ES-I3 (cell line): Measurements from ENCODE around the gene TMEM44.

Source experiments
- H3K36me3 ChIP-seq: 2 replicates; pipeline ENCODE4 v1.6.1; 2013; ENCODE audit warnings: mild to moderate bottlenecking, low read length, control low read depth, moderate library complexity; ENCODE audit not compliant: insufficient read depth
- H3K4me1 ChIP-seq: 2 replicates; pipeline ENCODE4 v1.6.1; 2013; ENCODE audit warnings: mild to moderate bottlenecking, control low read depth, low read length; ENCODE audit not compliant: insufficient read depth
- H3K9ac ChIP-seq: 2 replicates; pipeline ENCODE4 v1.6.1; 2013; ENCODE audit warnings: low read depth, mild to moderate bottlenecking, low read length, moderate library complexity
- H3K9me3 ChIP-seq: 2 replicates; pipeline ENCODE4 v1.6.1; 2013; ENCODE audit warnings: mild to moderate bottlenecking, low read length, moderate library complexity; ENCODE audit not compliant: control insufficient read depth, insufficient read depth

TMEM44 gene

GRCh38 chr3:194664857-194665256 lies 31.6 kb upstream of the TMEM44 start:
- H3K36me3 ChIP-seq, result peaks cover 18% of the 10 kb centered on the region; the same call in 1 of the 2 replicates
- no peaks in the 10 kb centered on the region for H3K9me3 ChIP-seq
- H3K4me1 ChIP-seq, result no peaks in the 10 kb centered on the region
- no peak overlapping the region for H3K9ac ChIP-seq

DNA sequence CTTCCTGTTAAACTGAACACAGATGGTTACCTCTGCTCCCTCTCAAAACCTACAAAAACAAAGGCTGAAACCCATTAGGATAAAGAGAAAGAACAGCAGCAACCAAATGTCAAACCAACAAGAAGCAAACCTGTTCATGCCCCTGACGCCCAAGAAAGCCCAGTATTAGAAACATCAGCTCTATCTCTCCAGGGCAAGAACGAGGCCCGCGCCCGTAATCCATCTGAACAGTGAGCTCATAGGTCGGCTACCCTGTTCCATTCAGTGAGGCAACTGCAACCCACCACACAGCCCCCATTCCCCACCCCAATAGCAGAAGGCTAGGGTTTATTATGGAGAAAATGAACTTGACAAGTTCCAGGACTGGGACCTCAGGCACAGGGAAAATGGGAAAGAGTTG lies 28.7 kb upstream of the TMEM44 start:
- no peak overlapping the region for H3K9ac ChIP-seq
- H3K9me3 ChIP-seq, result no peaks in the 10 kb centered on the region
- H3K36me3 ChIP-seq, result peaks cover 16% of the 10 kb centered on the region; the same call in 1 of the 2 replicates
- no peaks in the 10 kb centered on the region for H3K4me1 ChIP-seq

DNA sequence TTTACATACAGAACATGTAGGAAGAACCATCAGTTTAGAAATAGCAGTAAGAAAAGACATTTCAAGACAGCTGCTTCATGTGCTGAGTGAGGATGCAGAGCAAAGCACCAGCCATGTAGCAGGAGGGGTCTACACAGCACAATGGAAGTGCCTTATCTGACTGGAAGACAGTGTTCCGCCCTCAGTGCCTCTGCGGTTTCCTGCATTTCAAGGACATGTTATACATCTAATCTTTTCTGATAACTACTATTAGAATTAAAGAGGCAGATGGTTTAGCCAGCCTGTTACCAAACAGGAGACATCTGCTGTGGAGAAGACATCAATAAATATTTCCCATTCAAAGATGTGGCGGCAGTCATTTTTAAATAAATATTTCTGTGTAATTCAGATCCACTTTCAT lies 28.2 kb upstream of the TMEM44 start:
- Histone ChIP-seq H3K9me3 (no peaks in the 10 kb centered on the region), H3K9ac (no peak overlapping the region), H3K36me3 (peaks cover 16% of the 10 kb centered on the region; the same call in 1 of the 2 replicates), H3K4me1 (no peaks in the 10 kb centered on the region)

- no peak overlapping the region for H3K9ac ChIP-seq
- no peaks in the 10 kb centered on the region for H3K9me3 ChIP-seq
- H3K4me1 ChIP-seq, result no peaks in the 10 kb centered on the region
- peaks cover 5% of the 10 kb centered on the region; the same call in 1 of the 2 replicates for H3K36me3 ChIP-seq
These were observed 26.6 kb upstream of the TMEM44 start for GRCh38 chr3:194659778-194660177.

DNA sequence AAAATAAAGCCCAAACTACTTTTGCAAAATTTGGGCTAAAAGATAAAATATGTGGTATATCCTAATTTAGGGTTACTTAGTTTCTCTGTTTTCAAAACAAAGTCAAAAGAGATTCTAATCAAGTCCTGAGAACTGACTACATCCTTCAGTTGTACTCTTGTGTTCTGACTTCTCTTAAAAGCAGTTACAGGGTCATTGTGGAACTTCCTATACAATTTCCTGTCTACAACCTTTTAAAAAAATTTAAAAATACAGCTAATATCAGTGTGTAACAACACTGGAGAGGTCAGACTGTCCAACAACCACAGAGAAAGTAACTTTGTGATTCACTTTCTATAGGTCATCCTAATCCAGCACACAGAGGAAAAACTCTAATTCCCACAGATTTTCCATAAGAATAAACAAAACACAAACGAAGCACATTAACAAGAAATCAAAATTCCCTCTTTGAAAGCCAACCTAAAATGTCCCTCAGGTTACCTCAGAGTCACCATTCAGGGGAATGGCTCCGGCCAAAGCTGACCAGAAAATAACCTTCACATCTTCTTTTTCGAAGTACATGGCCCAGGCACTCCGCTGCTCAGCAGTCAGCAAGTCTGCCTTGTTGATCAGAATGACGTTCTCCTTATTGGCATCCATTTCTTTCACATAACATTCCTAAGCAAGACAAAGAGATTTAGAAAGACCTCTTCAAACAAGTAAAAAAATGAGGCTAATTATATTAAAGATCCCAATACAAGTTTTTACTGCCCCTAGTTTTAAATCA lies 25.4 kb upstream of the TMEM44 start:
- peaks cover 9% of the 10 kb centered on the region; the same call in 1 of the 2 replicates for H3K36me3 ChIP-seq
- no peaks in the 10 kb centered on the region for H3K9me3 ChIP-seq
- peaks cover 8% of the 10 kb centered on the region; the same call in 1 of the 2 replicates for H3K4me1 ChIP-seq
- no peak overlapping the region for H3K9ac ChIP-seq

DNA sequence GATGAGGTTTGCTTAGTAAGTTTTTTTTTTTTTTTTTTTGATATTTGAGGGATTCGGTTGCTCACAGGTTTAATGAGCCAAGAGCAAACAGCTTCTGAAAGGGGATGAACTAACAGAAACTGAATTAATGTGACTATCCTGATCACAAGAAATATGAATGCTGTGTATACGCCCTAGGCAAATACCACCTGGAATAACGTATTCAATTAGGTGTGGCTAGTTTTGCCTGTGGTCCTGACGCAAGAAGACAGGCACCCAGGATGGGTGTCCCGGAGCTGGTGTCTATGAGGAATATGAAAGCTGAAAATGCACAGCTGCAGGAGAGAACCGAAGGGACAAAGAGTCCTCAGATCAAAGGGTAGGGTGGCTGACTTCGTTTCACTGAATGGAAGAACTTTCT lies 24.2 kb upstream of the TMEM44 start:
- Histone ChIP-seq H3K4me1 (peaks cover 8% of the 10 kb centered on the region; the same call in 1 of the 2 replicates), H3K9ac (no peak overlapping the region), H3K36me3 (peaks cover 14% of the 10 kb centered on the region), H3K9me3 (no peaks in the 10 kb centered on the region)

GRCh38 chr3:194654443-194654842 lies 21.2 kb upstream of the TMEM44 start:
- H3K4me1 ChIP-seq, result peaks cover 8% of the 10 kb centered on the region; the same call in 1 of the 2 replicates
- H3K36me3 ChIP-seq, result peaks cover 25% of the 10 kb centered on the region
- H3K9me3 ChIP-seq, result no peaks in the 10 kb centered on the region
- H3K9ac ChIP-seq, result no peak overlapping the region

DNA sequence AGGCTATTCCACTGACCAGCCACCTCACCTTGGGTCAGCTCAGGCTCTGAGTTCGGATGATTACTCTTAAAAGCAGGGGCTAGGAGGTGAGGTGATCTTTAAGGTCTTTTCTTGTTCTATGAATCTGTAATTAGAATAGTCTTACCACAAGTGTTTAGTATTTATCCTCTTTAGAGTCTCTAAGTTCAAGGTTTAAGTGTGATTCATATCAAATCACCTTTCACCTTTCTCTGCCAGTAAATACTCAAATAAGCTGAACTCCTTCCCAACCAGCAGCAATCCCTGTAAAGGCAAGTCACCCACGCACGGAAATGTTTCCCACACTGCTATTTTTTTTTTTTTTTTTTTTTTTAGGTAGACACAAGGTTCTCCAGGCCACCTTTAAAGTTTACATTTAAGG lies 14.5 kb upstream of the TMEM44 start:
- no peaks in the 10 kb centered on the region for H3K9me3 ChIP-seq
- H3K9ac ChIP-seq, result no peak overlapping the region
- H3K4me1 ChIP-seq, result no peaks in the 10 kb centered on the region
- H3K36me3 ChIP-seq, result peaks cover 45% of the 10 kb centered on the region

DNA sequence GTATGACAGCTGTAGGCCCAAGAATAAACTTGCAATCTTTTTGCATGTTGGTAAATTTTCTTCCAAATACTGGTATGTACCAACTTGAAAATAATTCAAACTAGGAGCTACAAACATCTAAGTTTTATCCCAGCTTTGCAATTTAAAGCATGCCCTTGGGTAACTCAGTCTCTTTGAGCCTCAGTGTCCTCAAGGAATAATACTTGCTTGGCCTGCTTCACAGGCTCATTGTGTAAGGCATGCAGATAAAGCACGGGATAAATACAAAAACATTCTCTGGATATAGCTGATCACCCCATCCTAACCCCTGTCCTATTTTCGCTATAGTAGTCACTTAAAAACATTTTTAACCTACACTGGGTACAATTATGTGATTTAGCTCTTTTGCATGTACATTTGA lies 9.6 kb upstream of the TMEM44 start:
- Histone ChIP-seq H3K9me3 (no peaks in the 10 kb centered on the region), H3K4me1 (no peaks in the 10 kb centered on the region), H3K9ac (no peak overlapping the region), H3K36me3 (peaks cover 20% of the 10 kb centered on the region)

- H3K9ac ChIP-seq, result no peak overlapping the region
- peaks cover 12% of the 10 kb centered on the region for H3K36me3 ChIP-seq
- H3K9me3 ChIP-seq, result no peaks in the 10 kb centered on the region
- H3K4me1 ChIP-seq, result peaks cover 4% of the 10 kb centered on the region; the same call in 1 of the 2 replicates
These were observed 7.6 kb upstream of the TMEM44 start for GRCh38 chr3:194640829-194641228.

DNA sequence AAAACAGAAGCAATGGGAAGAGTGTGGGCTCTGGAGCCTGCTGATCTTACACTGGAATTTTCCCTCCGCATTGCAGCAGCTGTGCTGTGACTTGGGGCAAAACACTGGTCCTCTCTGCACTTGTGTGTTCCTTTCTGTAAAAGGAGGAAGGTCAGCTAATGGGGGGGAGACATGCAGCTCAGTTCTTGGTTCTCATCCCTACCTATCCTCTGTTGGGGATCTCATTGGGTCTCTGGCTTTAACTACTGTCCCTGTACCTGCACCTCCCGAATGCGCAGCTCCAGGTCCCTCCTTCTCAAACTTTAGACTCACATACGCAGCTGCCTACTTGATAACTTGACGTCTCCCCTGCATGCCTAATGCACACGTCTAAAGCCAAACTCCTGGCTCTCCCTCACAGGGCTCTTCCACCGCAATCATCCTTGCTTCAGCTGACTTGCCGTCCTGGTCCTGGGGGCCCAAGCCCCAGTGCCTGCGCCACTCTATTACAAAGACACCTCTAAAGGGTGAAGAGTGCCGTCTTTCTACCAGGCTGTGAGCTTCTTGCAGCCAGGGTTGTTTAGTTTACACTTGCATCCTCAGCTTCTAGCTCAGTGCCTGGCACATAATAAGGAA lies 5.9 kb upstream of the TMEM44 start:
- no peak overlapping the region for H3K9ac ChIP-seq
- H3K36me3 ChIP-seq, result 0 out of 2 replicates have a peak, but pooled peaks cover 4% of the 10 kb centered on the region
- peaks cover 4% of the 10 kb centered on the region; the same call in 1 of the 2 replicates for H3K4me1 ChIP-seq
- H3K9me3 ChIP-seq, result no peaks in the 10 kb centered on the region

GRCh38 chr3:194637541-194638400 lies 4.6 kb upstream of the TMEM44 start:
- no peak overlapping the region for H3K9ac ChIP-seq
- no peaks in the 10 kb centered on the region for H3K9me3 ChIP-seq
- peaks cover 4% of the 10 kb centered on the region; the same call in 1 of the 2 replicates for H3K4me1 ChIP-seq
- H3K36me3 ChIP-seq, result 0 out of 2 replicates have a peak, but pooled peaks cover 4% of the 10 kb centered on the region

DNA sequence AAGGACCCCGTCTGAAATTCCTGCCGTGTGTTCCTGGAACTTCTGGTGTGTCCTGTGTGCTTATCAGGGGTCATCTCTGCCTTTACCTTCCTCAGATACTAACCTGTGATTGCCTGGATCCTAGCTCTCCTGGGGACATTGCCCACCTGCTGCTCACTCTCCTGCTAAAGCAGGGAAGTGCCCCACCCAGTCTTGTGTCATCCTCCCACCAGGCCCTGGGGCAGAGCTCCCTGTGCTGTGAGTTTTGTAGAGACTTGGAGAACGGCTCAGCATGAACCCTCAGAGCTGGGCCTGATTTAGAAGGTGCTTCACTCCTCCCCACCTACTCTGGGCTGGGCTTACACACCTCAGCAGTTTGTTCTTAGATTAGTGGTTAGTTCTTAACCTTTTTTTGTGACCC lies 3.8 kb upstream of the TMEM44 start:
- no peak overlapping the region for H3K9ac ChIP-seq
- 0 out of 2 replicates have a peak, but pooled peaks cover 4% of the 10 kb centered on the region for H3K36me3 ChIP-seq
- peaks cover 4% of the 10 kb centered on the region; the same call in 1 of the 2 replicates for H3K4me1 ChIP-seq
- no peaks in the 10 kb centered on the region for H3K9me3 ChIP-seq

GRCh38 chr3:194632809-194633348 lies 340 bp downstream of the TMEM44 start:
- H3K9ac ChIP-seq, result peak overlapping the region; percentile 76
- peaks cover 4% of the 10 kb centered on the region; the same call in 1 of the 2 replicates for H3K4me1 ChIP-seq
- peaks cover 12% of the 10 kb centered on the region for H3K9me3 ChIP-seq
- H3K36me3 ChIP-seq, result peaks cover 7% of the 10 kb centered on the region; the same call in 1 of the 2 replicates
